Gastroesophageal sphincter (tissue), 3 donors: ENCODE results near the gene CCSER2.

Experiments used
- POLR2A ChIP-seq, 2 donors: fragments of 450-650 bp; IDR thresholded peaks; one replicate each; pipeline ENCODE4 v1.6.1; 2017; ENCODE audit warnings: antibody characterized with exemption in 2 of 2, mild to moderate bottlenecking in 2 of 2, moderate library complexity in 1 of 2
- TF ChIP-seq, protein P1 (sequence below), 4 experiments: fragments of 200-600 bp in 2 of 4; fragments of 450-650 bp in 2 of 4; sonication (generic) in 1 of 4; IDR thresholded peaks; one replicate each; pipeline ENCODE4 v1.5.1; 2017 to 2019; ENCODE audit warnings: antibody characterized with exemption in 4 of 4, mild to moderate bottlenecking in 2 of 4, moderate library complexity in 2 of 4

GRCh38 chr10:84370283-84370682, 41.9 kb downstream of the CCSER2 start:
- TF ChIP-seq, protein P1, sequence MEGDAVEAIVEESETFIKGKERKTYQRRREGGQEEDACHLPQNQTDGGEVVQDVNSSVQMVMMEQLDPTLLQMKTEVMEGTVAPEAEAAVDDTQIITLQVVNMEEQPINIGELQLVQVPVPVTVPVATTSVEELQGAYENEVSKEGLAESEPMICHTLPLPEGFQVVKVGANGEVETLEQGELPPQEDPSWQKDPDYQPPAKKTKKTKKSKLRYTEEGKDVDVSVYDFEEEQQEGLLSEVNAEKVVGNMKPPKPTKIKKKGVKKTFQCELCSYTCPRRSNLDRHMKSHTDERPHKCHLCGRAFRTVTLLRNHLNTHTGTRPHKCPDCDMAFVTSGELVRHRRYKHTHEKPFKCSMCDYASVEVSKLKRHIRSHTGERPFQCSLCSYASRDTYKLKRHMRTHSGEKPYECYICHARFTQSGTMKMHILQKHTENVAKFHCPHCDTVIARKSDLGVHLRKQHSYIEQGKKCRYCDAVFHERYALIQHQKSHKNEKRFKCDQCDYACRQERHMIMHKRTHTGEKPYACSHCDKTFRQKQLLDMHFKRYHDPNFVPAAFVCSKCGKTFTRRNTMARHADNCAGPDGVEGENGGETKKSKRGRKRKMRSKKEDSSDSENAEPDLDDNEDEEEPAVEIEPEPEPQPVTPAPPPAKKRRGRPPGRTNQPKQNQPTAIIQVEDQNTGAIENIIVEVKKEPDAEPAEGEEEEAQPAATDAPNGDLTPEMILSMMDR (IDR thresholded peaks at IDR 0.05): no peak
- TF ChIP-seq POLR2A (IDR thresholded peaks at IDR 0.05): no peak
